Peyer's patch (tissue), 4 donors: ENCODE data around the gene C11orf58. TPM values are rescaled to one million over a fixed set of nuclear protein-coding genes. Genes with fewer than 3 reads are reported as not detected.

Experiments
- DNase-seq, 3 donors: peaks; one replicate each; pipeline ENCODE4 v3.0.0-alpha.2; 2017 to 2019
- H3K27ac ChIP-seq, 4 donors: fragments of 200-600 bp; sonication (generic); one replicate each; pipeline ENCODE4 v1.5.1; 2016 to 2019
- H3K27me3 ChIP-seq, 2 donors: fragments of 200-600 bp; sonication (generic); one replicate each; pipeline ENCODE4 v1.5.1; 2019
- H3K36me3 ChIP-seq, 3 donors: fragments of 200-600 bp; sonication (generic); one replicate each; pipeline ENCODE4 v1.5.1; 2016 to 2019
- H3K4me1 ChIP-seq, 4 donors: fragments of 200-600 bp; sonication (generic); one replicate each; pipeline ENCODE4 v1.5.1; 2016 to 2019
- H3K4me3 ChIP-seq, 4 donors: fragments of 200-600 bp; sonication (generic); 1 replicate in 3 of 4; 2 replicates in 1 of 4; pipeline ENCODE4 v1.5.1; 2016 to 2019; ENCODE audit warnings: mild to moderate bottlenecking in 1 of 4
- H3K9me3 ChIP-seq, 4 donors: fragments of 200-600 bp; sonication (generic); one replicate each; pipeline ENCODE4 v1.5.1; 2016 to 2019; ENCODE audit warnings: mild to moderate bottlenecking in 1 of 4
- CTCF ChIP-seq, 6 experiments: fragments of 450-650 bp in 4 of 6; fragments of 200-600 bp in 2 of 6; sonication (generic) in 1 of 6; IDR thresholded peaks; one replicate each; pipeline ENCODE4 v1.5.1; 2017 to 2019; ENCODE audit warnings: antibody characterized with exemption in 6 of 6, mild to moderate bottlenecking in 3 of 6, moderate library complexity in 1 of 6
- POLR2A ChIP-seq, 2 donors: fragments of 450-650 bp; IDR thresholded peaks; one replicate each; pipeline ENCODE4 v1.5.1; 2017; ENCODE audit warnings: antibody characterized with exemption in 2 of 2, mild to moderate bottlenecking in 2 of 2, moderate library complexity in 2 of 2
- total RNA-seq, 4 donors: library from RNA; depleted of rRNA; stranded (reverse); fragments of >200 nt; gene quantifications; one replicate each; pipeline ENCODE4 v1.1.0, GENCODE V29; 2016

The C11orf58 gene
- 100 to 1,000 TPM in 1 of 4 donors, 10 to 100 TPM in 3; 47.9 to 143 (median 80.3) TPM for total RNA-seq

- Histone ChIP-seq H3K4me3 (peak within 1 kb of the TSS; percentile 68 to 91 (median 82)), H3K27me3 (no peaks in the 10 kb centered on the region), H3K27ac (peak within 1 kb of the TSS; percentile 85 to 94 (median 92)), H3K36me3 (no peaks in the 10 kb centered on the region), H3K9me3 (no peaks in the 10 kb centered on the region), H3K4me1 (peaks cover 0 to 29% (median 3%) of the 10 kb centered on the region in 4 donors)
- peak; percentile 93 to 98 (median 94) for DNase-seq
- TF ChIP-seq POLR2A (IDR thresholded peaks at IDR 0.05) (peak; percentile 78 to 87), CTCF (IDR thresholded peaks at IDR 0.05) (peak in 2 of 6 experiments; percentile 2 to 19)
Measured at GRCh38 chr11:16738193-16738946, at the start of gene C11orf58. Gene C11orf58 (plus strand): TSS chr11:16738647. CDS start chr11:16738779, 132 bp downstream.

- H3K36me3 ChIP-seq = no peaks in the 10 kb centered on the region
Measured at GRCh38 chr11:16690086-16690485, 48.4 kb upstream of the C11orf58 start.

GRCh38 chr11:16703795-16704194 lies 34.7 kb upstream of the C11orf58 start:
- TF ChIP-seq POLR2A (IDR thresholded peaks at IDR 0.05) (no peak), CTCF (IDR thresholded peaks at IDR 0.05) (no peak)

More at GRCh38 chr11:16690086-16690485, 48.4 kb upstream of the C11orf58 start:
- Histone ChIP-seq H3K9me3 (no peaks in the 10 kb centered on the region), H3K4me3 (no peak overlapping the region), H3K4me1 (no peaks in the 10 kb centered on the region), H3K27me3 (no peaks in the 10 kb centered on the region), H3K27ac (no peak overlapping the region)
- no peak for DNase-seq
- no peak for TF ChIP-seq POLR2A (IDR thresholded peaks at IDR 0.05)
- no peak for TF ChIP-seq CTCF (IDR thresholded peaks at IDR 0.05)

GRCh38 chr11:16713594-16713993 lies 24.9 kb upstream of the C11orf58 start:
- no peak overlapping the region for H3K27ac ChIP-seq
- no peaks in the 10 kb centered on the region for H3K27me3 ChIP-seq
- no peaks in the 10 kb centered on the region for H3K9me3 ChIP-seq
- H3K36me3 ChIP-seq = no peaks in the 10 kb centered on the region
- no peaks in the 10 kb centered on the region for H3K4me1 ChIP-seq
- no peak for DNase-seq
- TF ChIP-seq POLR2A (IDR thresholded peaks at IDR 0.05) (no peak), CTCF (IDR thresholded peaks at IDR 0.05) (no peak)
- no peak overlapping the region for H3K4me3 ChIP-seq

More at GRCh38 chr11:16703795-16704194, 34.7 kb upstream of the C11orf58 start:
- no peak overlapping the region for H3K4me3 ChIP-seq
- H3K27ac ChIP-seq = no peak overlapping the region
- no peaks in the 10 kb centered on the region for H3K9me3 ChIP-seq
- H3K4me1 ChIP-seq = no peaks in the 10 kb centered on the region
- no peaks in the 10 kb centered on the region for H3K36me3 ChIP-seq
- no peak for DNase-seq
- no peaks in the 10 kb centered on the region for H3K27me3 ChIP-seq

- H3K9me3 ChIP-seq = no peaks in the 10 kb centered on the region
- no peak for TF ChIP-seq POLR2A (IDR thresholded peaks at IDR 0.05)
- TF ChIP-seq CTCF (IDR thresholded peaks at IDR 0.05) = no peak
- H3K27ac ChIP-seq = no peak overlapping the region
Measured at GRCh38 chr11:16722581-16723344, 15.7 kb upstream of the C11orf58 start.

More at GRCh38 chr11:16722581-16723344, 15.7 kb upstream of the C11orf58 start:
- Histone ChIP-seq H3K4me1 (no peaks in the 10 kb centered on the region), H3K4me3 (no peak overlapping the region), H3K36me3 (no peaks in the 10 kb centered on the region), H3K27me3 (no peaks in the 10 kb centered on the region)
- DNase-seq = no peak
